ENCODE data around the gene WNT10A.

DNA sequence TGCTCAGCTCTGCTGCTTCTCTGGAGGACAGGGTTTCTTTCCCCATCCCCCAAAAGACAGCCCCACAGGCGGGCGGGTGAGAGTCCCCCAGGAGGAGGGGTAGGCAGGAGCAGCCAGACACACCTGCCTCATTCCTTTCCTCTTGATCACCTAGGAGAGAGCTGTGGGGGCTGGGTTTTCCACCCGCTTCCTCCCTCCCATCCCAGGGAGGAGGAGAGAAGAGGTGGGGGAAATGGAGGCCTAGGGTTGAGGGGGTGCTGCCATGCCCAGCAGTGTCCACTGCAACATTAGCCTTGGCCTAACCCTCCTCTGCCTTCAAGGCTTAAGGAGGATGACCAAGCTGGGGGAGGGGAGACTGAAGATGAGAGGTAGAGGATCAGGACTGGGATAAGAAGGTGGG, 14.7 kb downstream of the WNT10A start:
- TF ChIP-seq, protein P1, sequence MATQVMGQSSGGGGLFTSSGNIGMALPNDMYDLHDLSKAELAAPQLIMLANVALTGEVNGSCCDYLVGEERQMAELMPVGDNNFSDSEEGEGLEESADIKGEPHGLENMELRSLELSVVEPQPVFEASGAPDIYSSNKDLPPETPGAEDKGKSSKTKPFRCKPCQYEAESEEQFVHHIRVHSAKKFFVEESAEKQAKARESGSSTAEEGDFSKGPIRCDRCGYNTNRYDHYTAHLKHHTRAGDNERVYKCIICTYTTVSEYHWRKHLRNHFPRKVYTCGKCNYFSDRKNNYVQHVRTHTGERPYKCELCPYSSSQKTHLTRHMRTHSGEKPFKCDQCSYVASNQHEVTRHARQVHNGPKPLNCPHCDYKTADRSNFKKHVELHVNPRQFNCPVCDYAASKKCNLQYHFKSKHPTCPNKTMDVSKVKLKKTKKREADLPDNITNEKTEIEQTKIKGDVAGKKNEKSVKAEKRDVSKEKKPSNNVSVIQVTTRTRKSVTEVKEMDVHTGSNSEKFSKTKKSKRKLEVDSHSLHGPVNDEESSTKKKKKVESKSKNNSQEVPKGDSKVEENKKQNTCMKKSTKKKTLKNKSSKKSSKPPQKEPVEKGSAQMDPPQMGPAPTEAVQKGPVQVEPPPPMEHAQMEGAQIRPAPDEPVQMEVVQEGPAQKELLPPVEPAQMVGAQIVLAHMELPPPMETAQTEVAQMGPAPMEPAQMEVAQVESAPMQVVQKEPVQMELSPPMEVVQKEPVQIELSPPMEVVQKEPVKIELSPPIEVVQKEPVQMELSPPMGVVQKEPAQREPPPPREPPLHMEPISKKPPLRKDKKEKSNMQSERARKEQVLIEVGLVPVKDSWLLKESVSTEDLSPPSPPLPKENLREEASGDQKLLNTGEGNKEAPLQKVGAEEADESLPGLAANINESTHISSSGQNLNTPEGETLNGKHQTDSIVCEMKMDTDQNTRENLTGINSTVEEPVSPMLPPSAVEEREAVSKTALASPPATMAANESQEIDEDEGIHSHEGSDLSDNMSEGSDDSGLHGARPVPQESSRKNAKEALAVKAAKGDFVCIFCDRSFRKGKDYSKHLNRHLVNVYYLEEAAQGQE (tag by site-specific recombination; IDR thresholded peaks at IDR 0.05): no peak
- TF ChIP-seq ZNF138 (tag by site-specific recombination; IDR thresholded peaks at IDR 0.05; ENCODE audit: borderline replicate concordance): no peak
- TF ChIP-seq REPIN1 (tag by site-specific recombination; IDR thresholded peaks at IDR 0.05; ENCODE audit: low read depth): no peak
- no peak for TF ChIP-seq ZNF561 (tag by site-specific recombination; IDR thresholded peaks at IDR 0.05; ENCODE audit: borderline replicate concordance)
- TF ChIP-seq, protein P2, sequence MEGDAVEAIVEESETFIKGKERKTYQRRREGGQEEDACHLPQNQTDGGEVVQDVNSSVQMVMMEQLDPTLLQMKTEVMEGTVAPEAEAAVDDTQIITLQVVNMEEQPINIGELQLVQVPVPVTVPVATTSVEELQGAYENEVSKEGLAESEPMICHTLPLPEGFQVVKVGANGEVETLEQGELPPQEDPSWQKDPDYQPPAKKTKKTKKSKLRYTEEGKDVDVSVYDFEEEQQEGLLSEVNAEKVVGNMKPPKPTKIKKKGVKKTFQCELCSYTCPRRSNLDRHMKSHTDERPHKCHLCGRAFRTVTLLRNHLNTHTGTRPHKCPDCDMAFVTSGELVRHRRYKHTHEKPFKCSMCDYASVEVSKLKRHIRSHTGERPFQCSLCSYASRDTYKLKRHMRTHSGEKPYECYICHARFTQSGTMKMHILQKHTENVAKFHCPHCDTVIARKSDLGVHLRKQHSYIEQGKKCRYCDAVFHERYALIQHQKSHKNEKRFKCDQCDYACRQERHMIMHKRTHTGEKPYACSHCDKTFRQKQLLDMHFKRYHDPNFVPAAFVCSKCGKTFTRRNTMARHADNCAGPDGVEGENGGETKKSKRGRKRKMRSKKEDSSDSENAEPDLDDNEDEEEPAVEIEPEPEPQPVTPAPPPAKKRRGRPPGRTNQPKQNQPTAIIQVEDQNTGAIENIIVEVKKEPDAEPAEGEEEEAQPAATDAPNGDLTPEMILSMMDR (tag by site-specific recombination; IDR thresholded peaks at IDR 0.05): no peak
- TF ChIP-seq SALL2 (tag by site-specific recombination; IDR thresholded peaks at IDR 0.05; ENCODE audit: borderline replicate concordance): no peak
- TF ChIP-seq ZNF239 (tag by site-specific recombination; IDR thresholded peaks at IDR 0.05): no peak
- no peak for TF ChIP-seq BCL11A (tag by site-specific recombination; IDR thresholded peaks at IDR 0.05; ENCODE audit: low read depth)
- TF ChIP-seq ZNF24 (tag by site-specific recombination; IDR thresholded peaks at IDR 0.05): no peak
